ACC112 (cell line): ENCODE measurements around the gene TCF15.

Experiments used
- H2AFZ ChIP-seq: fragments of 200-600 bp; sonication (generic); one replicate; pipeline ENCODE4 v1.6.0; 2017; ENCODE audit warnings: antibody characterized with exemption, low read length; ENCODE audit not compliant: unreplicated experiment
- H3K27ac ChIP-seq: fragments of 200-600 bp; sonication (generic); 2 replicates; pipeline ENCODE4 v1.5.1; 2014; ENCODE audit warnings: low read depth, mild to moderate bottlenecking, antibody characterized with exemption, low read length, moderate library complexity
- H3K27me3 ChIP-seq: fragments of 200-600 bp; sonication (generic); 2 replicates; pipeline ENCODE4 v1.6.1; 2014; ENCODE audit warnings: mild to moderate bottlenecking, antibody characterized with exemption, low read length, moderate library complexity, mixed read lengths; ENCODE audit not compliant: insufficient read depth
- H3K36me3 ChIP-seq: fragments of 200-600 bp; sonication (generic); 2 replicates; pipeline ENCODE4 v1.6.1; 2016; ENCODE audit warnings: mild to moderate bottlenecking, antibody characterized with exemption, low read length, moderate library complexity, mixed read lengths; ENCODE audit not compliant: insufficient read depth
- H3K4me1 ChIP-seq: fragments of 200-600 bp; sonication (generic); one replicate; pipeline ENCODE4 v1.6.1; 2016; ENCODE audit warnings: low read length, mixed read lengths; ENCODE audit not compliant: insufficient read depth, unreplicated experiment, control insufficient read depth
- H3K4me3 ChIP-seq: fragments of 200-600 bp; sonication (generic); 2 replicates; pipeline ENCODE4 v1.5.1; 2014; ENCODE audit warnings: mild to moderate bottlenecking, low read depth, low read length
- H3K79me2 ChIP-seq: fragments of 200-600 bp; sonication (generic); one replicate; pipeline ENCODE4 v1.6.0; 2016; ENCODE audit warnings: low read length; ENCODE audit not compliant: control insufficient read depth, unreplicated experiment, insufficient read depth

The TCF15 gene

GRCh38 chr20:651713-652614 lies 41.9 kb upstream of the TCF15 start:
- H3K27me3 ChIP-seq = no peaks in the 10 kb centered on the region
- peaks cover 24% of the 10 kb centered on the region for H3K36me3 ChIP-seq
- peak overlapping the region; percentile 65 for H2AFZ ChIP-seq
- peaks cover 10% of the 10 kb centered on the region for H3K4me1 ChIP-seq
- peak overlapping the region; percentile 86; the same call in 1 of the 2 replicates for H3K27ac ChIP-seq
- H3K79me2 ChIP-seq = peaks cover 32% of the 10 kb centered on the region
- peak overlapping the region; percentile 95 for H3K4me3 ChIP-seq

- no peak overlapping the region for H3K27ac ChIP-seq
These were observed 40.8 kb upstream of the TCF15 start for GRCh38 chr20:650954-651353.

GRCh38 chr20:650281-650680 lies 40.2 kb upstream of the TCF15 start:
- Histone ChIP-seq H3K36me3 (peaks cover 24% of the 10 kb centered on the region), H3K79me2 (peaks cover 32% of the 10 kb centered on the region), H3K4me1 (peaks cover 10% of the 10 kb centered on the region), H3K27me3 (no peaks in the 10 kb centered on the region), H3K4me3 (no peak overlapping the region), H2AFZ (no peak overlapping the region), H3K27ac (no peak overlapping the region)

More at GRCh38 chr20:650954-651353, 40.8 kb upstream of the TCF15 start:
- Histone ChIP-seq H3K27me3 (no peaks in the 10 kb centered on the region), H3K79me2 (peaks cover 32% of the 10 kb centered on the region), H3K4me3 (0 out of 2 replicates have a peak overlapping the region, but pooled peaks have one; percentile 35), H2AFZ (no peak overlapping the region), H3K36me3 (peaks cover 24% of the 10 kb centered on the region), H3K4me1 (peaks cover 10% of the 10 kb centered on the region)

GRCh38 chr20:647479-648019 lies 37.4 kb upstream of the TCF15 start:
- peaks cover 24% of the 10 kb centered on the region for H3K36me3 ChIP-seq

GRCh38 chr20:646868-647233 lies 36.7 kb upstream of the TCF15 start:
- H3K79me2 ChIP-seq = peaks cover 19% of the 10 kb centered on the region

More at GRCh38 chr20:647479-648019, 37.4 kb upstream of the TCF15 start:
- Histone ChIP-seq H3K27me3 (no peaks in the 10 kb centered on the region), H2AFZ (no peak overlapping the region), H3K4me1 (no peaks in the 10 kb centered on the region), H3K79me2 (peaks cover 26% of the 10 kb centered on the region), H3K27ac (no peak overlapping the region), H3K4me3 (no peak overlapping the region)

GRCh38 chr20:646107-646867 lies 36.2 kb upstream of the TCF15 start:
- no peak overlapping the region for H3K4me3 ChIP-seq
- no peaks in the 10 kb centered on the region for H3K27me3 ChIP-seq
- peaks cover 15% of the 10 kb centered on the region for H3K79me2 ChIP-seq
- H2AFZ ChIP-seq = no peak overlapping the region
- H3K27ac ChIP-seq = no peak overlapping the region
- H3K4me1 ChIP-seq = no peaks in the 10 kb centered on the region
- peaks cover 24% of the 10 kb centered on the region for H3K36me3 ChIP-seq

More at GRCh38 chr20:646868-647233, 36.7 kb upstream of the TCF15 start:
- H3K27me3 ChIP-seq = no peaks in the 10 kb centered on the region
- no peak overlapping the region for H3K27ac ChIP-seq
- H2AFZ ChIP-seq = no peak overlapping the region
- H3K36me3 ChIP-seq = peaks cover 24% of the 10 kb centered on the region
- no peaks in the 10 kb centered on the region for H3K4me1 ChIP-seq
- H3K4me3 ChIP-seq = no peak overlapping the region

- Histone ChIP-seq H3K27me3 (no peaks in the 10 kb centered on the region), H3K4me3 (no peak overlapping the region), H3K27ac (no peak overlapping the region), H2AFZ (no peak overlapping the region), H3K36me3 (peaks cover 19% of the 10 kb centered on the region), H3K79me2 (peaks cover 7% of the 10 kb centered on the region), H3K4me1 (no peaks in the 10 kb centered on the region)
These were observed 35.4 kb upstream of the TCF15 start for GRCh38 chr20:645318-646106.

GRCh38 chr20:644692-645317 lies 34.7 kb upstream of the TCF15 start:
- H3K4me3 ChIP-seq = no peak overlapping the region
- H3K27ac ChIP-seq = no peak overlapping the region
- no peak overlapping the region for H2AFZ ChIP-seq
- H3K36me3 ChIP-seq = peaks cover 19% of the 10 kb centered on the region
- no peaks in the 10 kb centered on the region for H3K4me1 ChIP-seq
- H3K27me3 ChIP-seq = no peaks in the 10 kb centered on the region
- peaks cover 2% of the 10 kb centered on the region for H3K79me2 ChIP-seq

- no peaks in the 10 kb centered on the region for H3K79me2 ChIP-seq
- no peaks in the 10 kb centered on the region for H3K4me1 ChIP-seq
- peaks cover 4% of the 10 kb centered on the region; the same call in 1 of the 2 replicates for H3K36me3 ChIP-seq
- no peak overlapping the region for H3K27ac ChIP-seq
- no peak overlapping the region for H3K4me3 ChIP-seq
- H3K27me3 ChIP-seq = no peaks in the 10 kb centered on the region
- no peak overlapping the region for H2AFZ ChIP-seq
These were observed 32.5 kb upstream of the TCF15 start for GRCh38 chr20:642398-643174.
